Measurements from ENCODE around the gene KDR.

DNA sequence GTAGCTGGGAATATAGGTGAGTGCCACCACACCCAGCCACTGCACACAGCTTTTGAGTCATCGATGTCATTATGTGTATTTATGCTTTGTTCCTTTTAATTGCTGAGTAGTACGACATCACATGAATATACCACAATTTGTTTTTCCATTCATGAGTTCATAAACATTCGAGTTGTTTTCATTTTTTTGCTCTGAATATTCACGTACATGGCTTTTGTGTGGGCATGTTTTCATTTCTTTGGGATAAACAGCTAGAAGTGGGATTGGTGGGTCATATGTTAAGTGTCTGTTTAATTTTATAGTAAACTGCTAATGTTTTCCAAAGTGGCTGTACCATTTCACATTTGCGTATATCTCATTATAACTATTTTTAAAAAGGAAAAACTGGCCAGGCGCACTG, 45.1 kb upstream of the KDR start:
- TF ChIP-seq, protein P1, sequence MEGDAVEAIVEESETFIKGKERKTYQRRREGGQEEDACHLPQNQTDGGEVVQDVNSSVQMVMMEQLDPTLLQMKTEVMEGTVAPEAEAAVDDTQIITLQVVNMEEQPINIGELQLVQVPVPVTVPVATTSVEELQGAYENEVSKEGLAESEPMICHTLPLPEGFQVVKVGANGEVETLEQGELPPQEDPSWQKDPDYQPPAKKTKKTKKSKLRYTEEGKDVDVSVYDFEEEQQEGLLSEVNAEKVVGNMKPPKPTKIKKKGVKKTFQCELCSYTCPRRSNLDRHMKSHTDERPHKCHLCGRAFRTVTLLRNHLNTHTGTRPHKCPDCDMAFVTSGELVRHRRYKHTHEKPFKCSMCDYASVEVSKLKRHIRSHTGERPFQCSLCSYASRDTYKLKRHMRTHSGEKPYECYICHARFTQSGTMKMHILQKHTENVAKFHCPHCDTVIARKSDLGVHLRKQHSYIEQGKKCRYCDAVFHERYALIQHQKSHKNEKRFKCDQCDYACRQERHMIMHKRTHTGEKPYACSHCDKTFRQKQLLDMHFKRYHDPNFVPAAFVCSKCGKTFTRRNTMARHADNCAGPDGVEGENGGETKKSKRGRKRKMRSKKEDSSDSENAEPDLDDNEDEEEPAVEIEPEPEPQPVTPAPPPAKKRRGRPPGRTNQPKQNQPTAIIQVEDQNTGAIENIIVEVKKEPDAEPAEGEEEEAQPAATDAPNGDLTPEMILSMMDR (IDR thresholded peaks at IDR 0.05) = no peak
- TF ChIP-seq POLR2A (IDR thresholded peaks at IDR 0.05) = no peak
- TF ChIP-seq POLR2AphosphoS5 (IDR thresholded peaks at IDR 0.05) = no peak
